ENCODE measurements around the gene SEPSECS. TPM values are rescaled to one million over a fixed set of nuclear protein-coding genes. Genes with fewer than 3 reads are reported as not detected.

Gene SEPSECS
- total RNA-seq = 5.3 and 9.6 TPM in 2 replicates

DNA sequence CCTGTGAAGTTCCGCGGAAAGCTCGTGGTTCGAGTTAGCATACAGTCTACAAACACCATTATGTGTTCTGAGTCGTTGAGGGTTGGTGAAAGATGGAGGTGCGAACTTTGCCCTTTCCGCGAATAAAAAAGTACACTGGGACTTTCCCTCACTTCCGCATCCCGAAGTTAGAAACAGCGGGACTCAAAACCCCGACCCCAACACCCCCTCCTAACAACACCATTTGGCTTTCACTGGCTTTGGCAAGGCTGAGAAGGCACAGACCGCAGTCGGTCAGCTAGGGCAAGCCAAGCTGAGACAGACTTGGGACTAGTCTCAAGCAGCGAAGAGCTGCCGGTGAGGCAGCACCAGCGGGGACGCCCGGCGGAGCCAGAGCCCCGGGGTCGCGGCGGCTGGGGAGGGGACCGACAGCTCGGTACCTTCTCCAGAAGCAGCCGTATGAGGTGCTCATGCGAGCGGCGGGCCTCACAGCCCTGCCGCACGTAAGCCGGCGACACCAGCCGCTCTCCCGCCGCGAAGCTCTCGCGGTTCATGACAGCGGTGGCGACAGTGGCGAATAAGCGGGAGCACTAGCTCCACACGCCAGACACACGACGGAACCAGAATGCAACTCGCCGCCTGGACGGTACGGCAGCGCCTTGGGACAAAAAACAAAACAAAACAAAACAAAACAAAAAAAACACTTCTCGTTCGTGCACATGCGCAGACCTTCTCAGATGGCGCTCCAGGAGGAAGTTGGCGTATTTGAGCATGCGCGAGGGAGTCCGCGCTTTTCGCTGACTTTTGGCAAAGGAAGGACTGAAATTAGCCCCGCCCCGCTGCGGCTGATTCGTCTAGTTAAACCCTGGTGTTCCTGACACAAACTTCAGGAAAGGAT lies at the start of gene SEPSECS:
Gene SEPSECS, minus strand, starts transcription at position 613 of the 877 bp plus-strand sequence. Its CDS starts 80 bp downstream, at position 533.

Other genes with a start within 250 kb of the SEPSECS start
- 4.5 and 15.3 TPM in 2 replicates for gene CCDC149, start 247.4 kb downstream of the SEPSECS start, total RNA-seq
- gene LGI2, start 129.5 kb downstream of the SEPSECS start, total RNA-seq = under 0.01 and 0.06 TPM in 2 replicates
- gene PI4K2B, start 73.6 kb upstream of the SEPSECS start, total RNA-seq = 20.1 and 21.5 TPM in 2 replicates
- gene ZCCHC4, start 152.3 kb upstream of the SEPSECS start, total RNA-seq = 3.6 and 8.5 TPM in 2 replicates
- gene ANAPC4, start 216.8 kb upstream of the SEPSECS start, total RNA-seq = 18.1 and 26.2 TPM in 2 replicates

Data from bladder microvascular endothelial cell (primary cell).